ENCODE data around the gene CAMK2A.

GRCh38 chr5:150339165-150339564 is 49.6 kb upstream of the CAMK2A start:
- TF ChIP-seq, protein P1, sequence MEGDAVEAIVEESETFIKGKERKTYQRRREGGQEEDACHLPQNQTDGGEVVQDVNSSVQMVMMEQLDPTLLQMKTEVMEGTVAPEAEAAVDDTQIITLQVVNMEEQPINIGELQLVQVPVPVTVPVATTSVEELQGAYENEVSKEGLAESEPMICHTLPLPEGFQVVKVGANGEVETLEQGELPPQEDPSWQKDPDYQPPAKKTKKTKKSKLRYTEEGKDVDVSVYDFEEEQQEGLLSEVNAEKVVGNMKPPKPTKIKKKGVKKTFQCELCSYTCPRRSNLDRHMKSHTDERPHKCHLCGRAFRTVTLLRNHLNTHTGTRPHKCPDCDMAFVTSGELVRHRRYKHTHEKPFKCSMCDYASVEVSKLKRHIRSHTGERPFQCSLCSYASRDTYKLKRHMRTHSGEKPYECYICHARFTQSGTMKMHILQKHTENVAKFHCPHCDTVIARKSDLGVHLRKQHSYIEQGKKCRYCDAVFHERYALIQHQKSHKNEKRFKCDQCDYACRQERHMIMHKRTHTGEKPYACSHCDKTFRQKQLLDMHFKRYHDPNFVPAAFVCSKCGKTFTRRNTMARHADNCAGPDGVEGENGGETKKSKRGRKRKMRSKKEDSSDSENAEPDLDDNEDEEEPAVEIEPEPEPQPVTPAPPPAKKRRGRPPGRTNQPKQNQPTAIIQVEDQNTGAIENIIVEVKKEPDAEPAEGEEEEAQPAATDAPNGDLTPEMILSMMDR (IDR thresholded peaks at IDR 0.05; ENCODE audit: insufficient read depth, low read length) = no peak
- TF ChIP-seq SPI1 (IDR thresholded peaks at IDR 0.05; ENCODE audit: borderline replicate concordance, low read depth) (no peak), POLR2AphosphoS5 (IDR thresholded peaks at IDR 0.05; ENCODE audit: low read depth) (no peak)
- TF ChIP-seq, protein P2, sequence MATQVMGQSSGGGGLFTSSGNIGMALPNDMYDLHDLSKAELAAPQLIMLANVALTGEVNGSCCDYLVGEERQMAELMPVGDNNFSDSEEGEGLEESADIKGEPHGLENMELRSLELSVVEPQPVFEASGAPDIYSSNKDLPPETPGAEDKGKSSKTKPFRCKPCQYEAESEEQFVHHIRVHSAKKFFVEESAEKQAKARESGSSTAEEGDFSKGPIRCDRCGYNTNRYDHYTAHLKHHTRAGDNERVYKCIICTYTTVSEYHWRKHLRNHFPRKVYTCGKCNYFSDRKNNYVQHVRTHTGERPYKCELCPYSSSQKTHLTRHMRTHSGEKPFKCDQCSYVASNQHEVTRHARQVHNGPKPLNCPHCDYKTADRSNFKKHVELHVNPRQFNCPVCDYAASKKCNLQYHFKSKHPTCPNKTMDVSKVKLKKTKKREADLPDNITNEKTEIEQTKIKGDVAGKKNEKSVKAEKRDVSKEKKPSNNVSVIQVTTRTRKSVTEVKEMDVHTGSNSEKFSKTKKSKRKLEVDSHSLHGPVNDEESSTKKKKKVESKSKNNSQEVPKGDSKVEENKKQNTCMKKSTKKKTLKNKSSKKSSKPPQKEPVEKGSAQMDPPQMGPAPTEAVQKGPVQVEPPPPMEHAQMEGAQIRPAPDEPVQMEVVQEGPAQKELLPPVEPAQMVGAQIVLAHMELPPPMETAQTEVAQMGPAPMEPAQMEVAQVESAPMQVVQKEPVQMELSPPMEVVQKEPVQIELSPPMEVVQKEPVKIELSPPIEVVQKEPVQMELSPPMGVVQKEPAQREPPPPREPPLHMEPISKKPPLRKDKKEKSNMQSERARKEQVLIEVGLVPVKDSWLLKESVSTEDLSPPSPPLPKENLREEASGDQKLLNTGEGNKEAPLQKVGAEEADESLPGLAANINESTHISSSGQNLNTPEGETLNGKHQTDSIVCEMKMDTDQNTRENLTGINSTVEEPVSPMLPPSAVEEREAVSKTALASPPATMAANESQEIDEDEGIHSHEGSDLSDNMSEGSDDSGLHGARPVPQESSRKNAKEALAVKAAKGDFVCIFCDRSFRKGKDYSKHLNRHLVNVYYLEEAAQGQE (IDR thresholded peaks at IDR 0.05; ENCODE audit: insufficient replicate concordance, low read depth) = no peak
